HL-60 (cell line): ENCODE measurements around the gene LIPT2.

Experiments
- DNase-seq, 2 experiments: peaks; one replicate each; pipeline ENCODE4 v3.0.0-alpha.2; 2010 to 2020; ENCODE audit warnings: low read depth in 1 of 2, low spot score in 1 of 2
- H3K27ac ChIP-seq: fragments of 250-450 bp; sonication (Bioruptor Pico); replicated peaks from 2 replicates; pipeline ENCODE4 v1.5.1; 2020; ENCODE audit warnings: mild to moderate bottlenecking, moderate library complexity
- H3K27me3 ChIP-seq: fragments of 250-450 bp; sonication (Bioruptor Pico); 2 replicates; pipeline ENCODE4 v1.5.1; 2021; ENCODE audit warnings: mild to moderate bottlenecking, moderate library complexity; ENCODE audit not compliant: insufficient read depth, poor library complexity, severe bottlenecking
- H3K4me3 ChIP-seq: replicated peaks from 2 replicates; pipeline ENCODE4 v1.5.1; 2011; ENCODE audit warnings: mild to moderate bottlenecking, control low read depth, low read length; ENCODE audit not compliant: insufficient read depth
- CTCF ChIP-seq: IDR thresholded peaks from one replicate; pipeline ENCODE4 v1.5.1; 2011; ENCODE audit warnings: low read length, control low read depth, inconsistent platforms; ENCODE audit not compliant: insufficient read depth
- GABPA ChIP-seq: IDR thresholded peaks from 2 replicates; pipeline ENCODE4 v1.6.1; 2012; ENCODE audit warnings: low read depth
- POLR2AphosphoS5 ChIP-seq: IDR thresholded peaks from 2 replicates; pipeline ENCODE4 v1.6.1; 2012; ENCODE audit warnings: low read depth
- REST ChIP-seq: IDR thresholded peaks from 2 replicates; pipeline ENCODE4 v1.6.1; 2012; ENCODE audit warnings: low read depth; ENCODE audit not compliant: insufficient replicate concordance
- SPI1 ChIP-seq: IDR thresholded peaks from 2 replicates; pipeline ENCODE4 v1.6.1; 2012; ENCODE audit warnings: low read depth, mild to moderate bottlenecking, borderline replicate concordance

LIPT2 gene

GRCh38 chr11:74485868-74486267 lies 7.7 kb downstream of the LIPT2 start:
- no peak for DNase-seq
- no peak overlapping the region for H3K4me3 ChIP-seq
- no peak for TF ChIP-seq CTCF
- TF ChIP-seq REST, result no peak
- no peak for TF ChIP-seq POLR2AphosphoS5
- no peak for TF ChIP-seq GABPA
- TF ChIP-seq SPI1, result no peak

GRCh38 chr11:74480688-74481417 lies 12.7 kb downstream of the LIPT2 start:
- no peak for DNase-seq
- Histone ChIP-seq H3K27ac (no peak overlapping the region), H3K27me3 (no peaks in the 10 kb centered on the region), H3K4me3 (no peak overlapping the region)
- TF ChIP-seq REST, result no peak
- no peak for TF ChIP-seq SPI1
- TF ChIP-seq POLR2AphosphoS5, result no peak
- TF ChIP-seq GABPA, result no peak
- no peak for TF ChIP-seq CTCF

More at GRCh38 chr11:74485868-74486267, 7.7 kb downstream of the LIPT2 start:
- Histone ChIP-seq H3K27ac (no peak overlapping the region), H3K27me3 (no peaks in the 10 kb centered on the region)

DNA sequence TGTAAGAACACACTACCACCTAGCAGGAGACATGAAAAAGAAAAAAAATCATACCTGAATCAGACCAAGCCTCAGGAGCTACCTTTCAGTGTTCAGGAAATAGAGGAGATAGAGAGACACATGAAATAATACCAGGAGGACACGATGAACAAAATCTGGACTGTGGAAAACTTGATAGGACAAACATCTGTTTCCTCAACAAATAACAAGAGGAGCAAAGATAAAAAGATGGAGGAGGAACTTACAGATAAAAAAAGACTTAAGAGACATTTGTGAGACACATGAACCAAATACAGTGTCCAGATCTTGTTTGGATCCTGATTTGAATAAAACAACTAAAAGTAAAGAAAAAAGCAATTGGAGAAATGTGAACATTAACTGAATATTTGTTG lies 13.8 kb downstream of the LIPT2 start:
- H3K27ac ChIP-seq, result no peak overlapping the region
- DNase-seq, result no peak
- H3K27me3 ChIP-seq, result no peaks in the 10 kb centered on the region
- no peak for TF ChIP-seq GABPA
- no peak for TF ChIP-seq REST
- no peak for TF ChIP-seq POLR2AphosphoS5
- TF ChIP-seq CTCF, result no peak
- no peak for TF ChIP-seq SPI1
- H3K4me3 ChIP-seq, result no peak overlapping the region
